ENCODE results near the gene CYTH4. TPM values are rescaled to one million over a fixed set of nuclear protein-coding genes. Genes with fewer than 3 reads are reported as not detected.

CYTH4 gene
- polyA plus RNA-seq, 1 donor from 2014 or later = not detected

DNA sequence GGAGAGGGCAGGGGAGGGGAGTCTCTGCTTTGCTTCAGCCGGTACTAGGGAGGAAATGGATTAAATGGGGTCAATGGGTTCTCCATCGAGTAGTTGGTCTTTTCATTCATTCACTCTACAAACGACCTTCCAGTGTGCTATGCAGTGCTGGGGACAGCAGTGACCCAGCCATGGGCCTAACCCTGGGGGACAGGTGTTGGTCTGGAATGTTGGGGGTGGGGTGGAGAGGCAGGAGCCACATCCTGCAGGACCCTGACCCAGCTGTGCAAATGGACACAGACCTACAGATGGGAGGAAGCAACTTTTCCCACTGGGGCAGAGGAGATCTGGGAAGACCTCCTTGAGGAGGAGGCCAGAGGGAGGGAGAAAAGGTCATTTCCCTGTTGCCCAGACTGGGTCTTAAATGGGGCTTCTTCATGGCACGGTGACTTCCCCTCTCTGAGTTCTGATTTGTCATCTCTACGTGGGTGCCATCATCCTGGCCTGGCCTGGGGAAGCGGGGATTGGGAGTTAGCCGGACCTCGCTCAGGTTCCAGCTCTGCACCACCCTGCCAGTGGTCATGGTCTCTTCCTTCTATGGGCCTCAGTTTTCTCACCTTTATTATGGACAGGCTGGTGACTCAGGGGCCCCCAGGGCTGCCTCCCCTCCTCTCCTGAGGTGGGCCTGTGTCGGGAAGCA lies 2.0 kb downstream of the CYTH4 start:
- Histone ChIP-seq H4K20me1 (ENCODE audit: insufficient read depth) (no peaks in the 10 kb centered on the region), H3K4me3 (ENCODE audit: low read length) (no peak overlapping the region), H3K27ac (ENCODE audit: low read length) (no peak overlapping the region), H2AFZ (ENCODE audit: low read depth, low read length) (no peak overlapping the region), H3K9ac (ENCODE audit: low read length) (no peak overlapping the region), H3K27me3 (ENCODE audit: insufficient read depth, low read depth, low read length) (no peaks in the 10 kb centered on the region), H3K36me3 (ENCODE audit: insufficient read depth, low read length) (no peaks in the 10 kb centered on the region), H3K79me2 (replicated peaks; ENCODE audit: insufficient read depth, low read length) (no peaks in the 10 kb centered on the region), H3K9me2 (ENCODE audit: insufficient read depth, low read length) (no peaks in the 10 kb centered on the region), H3K9me3 (ENCODE audit: low read length) (no peaks in the 10 kb centered on the region), H3F3A (ENCODE audit: insufficient read depth, low read length, poor library complexity, severe bottlenecking) (no peaks in the 10 kb centered on the region), H3K4me2 (ENCODE audit: low read length) (no peak overlapping the region)
- TF ChIP-seq TAF1 (IDR thresholded peaks at IDR 0.05; ENCODE audit: low read depth) (no peak), POLR2AphosphoS5 (IDR thresholded peaks at IDR 0.05) (no peak)
- TF ChIP-seq, protein P1, sequence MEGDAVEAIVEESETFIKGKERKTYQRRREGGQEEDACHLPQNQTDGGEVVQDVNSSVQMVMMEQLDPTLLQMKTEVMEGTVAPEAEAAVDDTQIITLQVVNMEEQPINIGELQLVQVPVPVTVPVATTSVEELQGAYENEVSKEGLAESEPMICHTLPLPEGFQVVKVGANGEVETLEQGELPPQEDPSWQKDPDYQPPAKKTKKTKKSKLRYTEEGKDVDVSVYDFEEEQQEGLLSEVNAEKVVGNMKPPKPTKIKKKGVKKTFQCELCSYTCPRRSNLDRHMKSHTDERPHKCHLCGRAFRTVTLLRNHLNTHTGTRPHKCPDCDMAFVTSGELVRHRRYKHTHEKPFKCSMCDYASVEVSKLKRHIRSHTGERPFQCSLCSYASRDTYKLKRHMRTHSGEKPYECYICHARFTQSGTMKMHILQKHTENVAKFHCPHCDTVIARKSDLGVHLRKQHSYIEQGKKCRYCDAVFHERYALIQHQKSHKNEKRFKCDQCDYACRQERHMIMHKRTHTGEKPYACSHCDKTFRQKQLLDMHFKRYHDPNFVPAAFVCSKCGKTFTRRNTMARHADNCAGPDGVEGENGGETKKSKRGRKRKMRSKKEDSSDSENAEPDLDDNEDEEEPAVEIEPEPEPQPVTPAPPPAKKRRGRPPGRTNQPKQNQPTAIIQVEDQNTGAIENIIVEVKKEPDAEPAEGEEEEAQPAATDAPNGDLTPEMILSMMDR (IDR thresholded peaks at IDR 0.05; ENCODE audit: poor library complexity, severe bottlenecking) = no peak
- TF ChIP-seq, protein P2, sequence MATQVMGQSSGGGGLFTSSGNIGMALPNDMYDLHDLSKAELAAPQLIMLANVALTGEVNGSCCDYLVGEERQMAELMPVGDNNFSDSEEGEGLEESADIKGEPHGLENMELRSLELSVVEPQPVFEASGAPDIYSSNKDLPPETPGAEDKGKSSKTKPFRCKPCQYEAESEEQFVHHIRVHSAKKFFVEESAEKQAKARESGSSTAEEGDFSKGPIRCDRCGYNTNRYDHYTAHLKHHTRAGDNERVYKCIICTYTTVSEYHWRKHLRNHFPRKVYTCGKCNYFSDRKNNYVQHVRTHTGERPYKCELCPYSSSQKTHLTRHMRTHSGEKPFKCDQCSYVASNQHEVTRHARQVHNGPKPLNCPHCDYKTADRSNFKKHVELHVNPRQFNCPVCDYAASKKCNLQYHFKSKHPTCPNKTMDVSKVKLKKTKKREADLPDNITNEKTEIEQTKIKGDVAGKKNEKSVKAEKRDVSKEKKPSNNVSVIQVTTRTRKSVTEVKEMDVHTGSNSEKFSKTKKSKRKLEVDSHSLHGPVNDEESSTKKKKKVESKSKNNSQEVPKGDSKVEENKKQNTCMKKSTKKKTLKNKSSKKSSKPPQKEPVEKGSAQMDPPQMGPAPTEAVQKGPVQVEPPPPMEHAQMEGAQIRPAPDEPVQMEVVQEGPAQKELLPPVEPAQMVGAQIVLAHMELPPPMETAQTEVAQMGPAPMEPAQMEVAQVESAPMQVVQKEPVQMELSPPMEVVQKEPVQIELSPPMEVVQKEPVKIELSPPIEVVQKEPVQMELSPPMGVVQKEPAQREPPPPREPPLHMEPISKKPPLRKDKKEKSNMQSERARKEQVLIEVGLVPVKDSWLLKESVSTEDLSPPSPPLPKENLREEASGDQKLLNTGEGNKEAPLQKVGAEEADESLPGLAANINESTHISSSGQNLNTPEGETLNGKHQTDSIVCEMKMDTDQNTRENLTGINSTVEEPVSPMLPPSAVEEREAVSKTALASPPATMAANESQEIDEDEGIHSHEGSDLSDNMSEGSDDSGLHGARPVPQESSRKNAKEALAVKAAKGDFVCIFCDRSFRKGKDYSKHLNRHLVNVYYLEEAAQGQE (IDR thresholded peaks at IDR 0.05; ENCODE audit: borderline replicate concordance) = no peak

DNA sequence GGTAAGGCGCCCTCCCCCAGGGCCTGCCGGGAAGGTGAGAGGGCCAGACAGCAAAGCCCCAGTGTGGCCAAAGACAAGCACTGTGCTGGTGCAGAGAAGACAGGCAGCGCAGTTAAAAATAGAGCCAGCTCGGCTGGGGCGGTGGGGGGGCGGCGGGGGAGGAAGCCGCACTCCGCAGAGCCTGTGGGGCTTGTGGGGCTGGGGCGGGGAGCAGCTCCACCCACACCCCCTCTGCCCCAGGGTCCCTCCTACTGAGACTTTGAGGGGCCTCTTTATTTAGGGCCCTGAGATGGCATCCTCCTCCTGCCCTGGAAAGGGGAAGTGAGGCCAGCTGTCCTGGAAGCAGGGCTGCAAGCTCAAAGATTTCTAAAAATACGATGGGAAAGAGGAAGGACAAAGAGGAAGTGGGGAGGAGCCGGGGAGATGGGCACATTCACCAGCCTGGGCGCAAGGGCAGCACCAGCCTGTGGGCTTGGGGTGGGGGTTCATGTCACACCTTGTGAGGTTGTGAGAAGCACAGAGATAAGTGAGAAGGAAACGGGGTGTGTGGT lies 2.6 kb downstream of the CYTH4 start:
- Histone ChIP-seq H3K9ac (ENCODE audit: low read length) (no peak overlapping the region), H4K20me1 (ENCODE audit: insufficient read depth) (no peaks in the 10 kb centered on the region), H3K4me2 (ENCODE audit: low read length) (no peak overlapping the region), H3K4me3 (ENCODE audit: low read length) (no peak overlapping the region), H3K27ac (ENCODE audit: low read length) (no peak overlapping the region), H2AFZ (ENCODE audit: low read depth, low read length) (no peak overlapping the region), H3K9me3 (ENCODE audit: low read length) (no peaks in the 10 kb centered on the region), H3K9me2 (ENCODE audit: insufficient read depth, low read length) (no peaks in the 10 kb centered on the region), H3K36me3 (ENCODE audit: insufficient read depth, low read length) (no peaks in the 10 kb centered on the region), H3K79me2 (replicated peaks; ENCODE audit: insufficient read depth, low read length) (no peaks in the 10 kb centered on the region), H3F3A (ENCODE audit: insufficient read depth, low read length, poor library complexity, severe bottlenecking) (no peaks in the 10 kb centered on the region), H3K27me3 (ENCODE audit: insufficient read depth, low read depth, low read length) (no peaks in the 10 kb centered on the region)
- TF ChIP-seq MXI1 (conservative IDR thresholded peaks at IDR 0.05; ENCODE audit: poor library complexity, severe bottlenecking) (no peak), EZH2 (IDR thresholded peaks at IDR 0.05; ENCODE audit: borderline replicate concordance, insufficient read depth, low read length, poor library complexity, severe bottlenecking) (no peak), RAD21 (conservative IDR thresholded peaks at IDR 0.05) (no peak), EP300 (conservative IDR thresholded peaks at IDR 0.05; ENCODE audit: poor library complexity, severe bottlenecking) (no peak), TAF1 (IDR thresholded peaks at IDR 0.05; ENCODE audit: low read depth) (no peak), POLR2AphosphoS5 (IDR thresholded peaks at IDR 0.05) (no peak), SMC3 (conservative IDR thresholded peaks at IDR 0.05; ENCODE audit: poor library complexity) (no peak)
- TF ChIP-seq, protein P1 (IDR thresholded peaks at IDR 0.05; ENCODE audit: poor library complexity, severe bottlenecking) = no peak
- TF ChIP-seq, protein P2 (IDR thresholded peaks at IDR 0.05; ENCODE audit: borderline replicate concordance) = no peak

Data from neural cell (in vitro differentiated cells).